HG02885 (cell line): ENCODE data around the gene SDK1.
"Not testable (repeated sequence)": the region's sequence is repeated elsewhere in the genome, so short reads cannot be mapped to it uniquely, and the experiment has no call there.

ENCODE experiments used
- ATAC-seq: cut with Tn5 transposase; IDR thresholded peaks from one replicate; pipeline ENCODE4 v1.9.1; 2021; ENCODE audit warnings: mild to moderate bottlenecking; ENCODE audit not compliant: unreplicated experiment, poor library complexity

The SDK1 gene

GRCh38 chr7:3573151-3573550, 272.1 kb downstream of the SDK1 start:
- ATAC-seq: no peak

- ATAC-seq: no peak
Measured at GRCh38 chr7:3574386-3574785, 273.3 kb downstream of the SDK1 start.

- no peak for ATAC-seq
Measured at GRCh38 chr7:3575753-3576531, 274.9 kb downstream of the SDK1 start.

- no peak for ATAC-seq
Measured at GRCh38 chr7:3578399-3578798, 277.3 kb downstream of the SDK1 start.

- no peak for ATAC-seq
Measured at GRCh38 chr7:3579638-3580219, 278.7 kb downstream of the SDK1 start.

GRCh38 chr7:3582145-3582544, 281.1 kb downstream of the SDK1 start:
- not testable (repeated sequence) for ATAC-seq

- ATAC-seq: no peak
Measured at GRCh38 chr7:3585826-3586225, 284.8 kb downstream of the SDK1 start.

- ATAC-seq: no peak
Measured at GRCh38 chr7:3588341-3588740, 287.3 kb downstream of the SDK1 start.

- ATAC-seq: no peak
Measured at GRCh38 chr7:3589752-3590151, 288.7 kb downstream of the SDK1 start.

GRCh38 chr7:3591219-3591618, 290.2 kb downstream of the SDK1 start:
- no peak for ATAC-seq

GRCh38 chr7:3591944-3592343, 290.9 kb downstream of the SDK1 start:
- no peak for ATAC-seq

- ATAC-seq: no peak
Measured at GRCh38 chr7:3592401-3593134, 291.5 kb downstream of the SDK1 start.

- ATAC-seq: no peak
Measured at GRCh38 chr7:3594901-3595300, 293.8 kb downstream of the SDK1 start.

GRCh38 chr7:3598854-3599253, 297.8 kb downstream of the SDK1 start:
- ATAC-seq: no peak

- ATAC-seq: no peak
Measured at GRCh38 chr7:3605222-3605621, 304.2 kb downstream of the SDK1 start.

GRCh38 chr7:3606436-3606835, 305.4 kb downstream of the SDK1 start:
- no peak for ATAC-seq

- no peak for ATAC-seq
Measured at GRCh38 chr7:3607847-3608246, 306.8 kb downstream of the SDK1 start.

- ATAC-seq: no peak
Measured at GRCh38 chr7:3616306-3616705, 315.3 kb downstream of the SDK1 start.

- no peak for ATAC-seq
Measured at GRCh38 chr7:3630081-3630480, 329.0 kb downstream of the SDK1 start.

- no peak for ATAC-seq
Measured at GRCh38 chr7:3634396-3634795, 333.3 kb downstream of the SDK1 start.

- no peak for ATAC-seq
Measured at GRCh38 chr7:3636131-3636860, 335.2 kb downstream of the SDK1 start.
